Calu3 (cell line): ENCODE data around the gene PREX1. TPM values are rescaled to one million over a fixed set of nuclear protein-coding genes. Genes with fewer than 3 reads are reported as not detected.
A peak's percentile ranks its signal among the peaks of the same experiment; 100 is the strongest.

Experiments used
- BruUV-seq: library from RNA; stranded (reverse); fragments of 400-500 nt; replicated peaks from 2 replicates; lab custom pipeline; 2021; lab: Mats Ljungman, UMichigan
- CTCF ChIA-PET: fragments of 300-600 bp; sonication (Branson Sonifier 250); formaldehyde crosslinking; loops from one replicate; lab custom pipeline; 2022; ENCODE audit warnings: antibody characterized with exemption; lab: Charles Lee
- DNase-seq: peaks from one replicate; pipeline ENCODE4 v3.0.0; 2022
- H3K27ac Mint-ChIP-seq: one replicate; pipeline ENCODE4 v1.8.0; 2022; ENCODE audit warnings: mixed read lengths; ENCODE audit not compliant: unreplicated experiment
- H3K27me3 Mint-ChIP-seq: one replicate; pipeline ENCODE4 v1.8.0; 2022; ENCODE audit warnings: mixed read lengths; ENCODE audit not compliant: unreplicated experiment
- H3K36me3 Mint-ChIP-seq: one replicate; pipeline ENCODE4 v1.8.0; 2022; ENCODE audit warnings: mild to moderate bottlenecking, moderate library complexity, mixed read lengths; ENCODE audit not compliant: insufficient read depth, unreplicated experiment
- H3K4me1 Mint-ChIP-seq: one replicate; pipeline ENCODE4 v1.8.0; 2022; ENCODE audit warnings: mild to moderate bottlenecking, low read depth, mixed read lengths; ENCODE audit not compliant: unreplicated experiment
- H3K4me3 Mint-ChIP-seq: one replicate; pipeline ENCODE4 v1.8.0; 2022; ENCODE audit warnings: mild to moderate bottlenecking, low read depth, moderate library complexity, mixed read lengths; ENCODE audit not compliant: unreplicated experiment
- H3K9me3 Mint-ChIP-seq: one replicate; pipeline ENCODE4 v1.8.0; 2022; ENCODE audit warnings: low read depth, mixed read lengths; ENCODE audit not compliant: unreplicated experiment
- intact Hi-C: fragments of 100-400 bp; cut with micrococcal nuclease; formaldehyde crosslinking; loops from one replicate; pipeline ENCODE4 v1.10.0; 2022; ENCODE audit not compliant: unreplicated experiment
- total RNA-seq: library from RNA; stranded (reverse); gene quantifications from 2 replicates; pipeline ENCODE4 v1.2.3, GENCODE V29; 2022
- TF ChIP-seq, protein P1 (sequence below): fragments of 200-600 bp; IDR thresholded peaks from one replicate; pipeline ENCODE4 v1.8.0; 2022; ENCODE audit warnings: antibody characterized with exemption; ENCODE audit not compliant: unreplicated experiment

PREX1 gene
- total RNA-seq, 1 experiment from 2014 or later = 0.31 TPM

DNA sequence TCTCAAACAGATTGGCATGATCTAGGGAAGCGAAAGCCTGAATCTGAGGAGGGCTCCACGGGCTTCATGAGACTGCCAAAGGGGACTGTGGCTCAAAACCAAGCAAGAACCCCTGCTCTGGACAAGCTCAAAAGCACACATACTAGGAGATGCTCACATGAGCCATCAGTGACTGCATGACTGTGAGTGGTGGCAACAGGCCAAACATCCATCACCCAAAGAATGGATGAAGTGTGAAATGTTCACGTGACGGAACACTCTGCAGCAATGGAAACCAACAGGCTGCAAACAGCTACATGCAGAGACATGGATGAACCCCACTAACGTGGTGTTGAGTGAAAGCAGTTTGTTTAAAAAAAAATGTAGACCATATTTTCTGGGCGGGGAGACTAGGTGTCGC is 136.3 kb downstream of the PREX1 start:
- CTCF ChIA-PET = interaction anchor here (1.3 kb wide), 1 partner anchor 9 kb away, joined by 4 read pairs; no protein-coding TSS in a partner anchor
- H3K27me3 Mint-ChIP-seq = peaks cover 42% of the 10 kb centered on the region
- H3K27ac Mint-ChIP-seq = no peak overlapping the region
- intact Hi-C loops = no loop called here
- H3K36me3 Mint-ChIP-seq = no peaks in the 10 kb centered on the region
- TF ChIP-seq, protein P1, sequence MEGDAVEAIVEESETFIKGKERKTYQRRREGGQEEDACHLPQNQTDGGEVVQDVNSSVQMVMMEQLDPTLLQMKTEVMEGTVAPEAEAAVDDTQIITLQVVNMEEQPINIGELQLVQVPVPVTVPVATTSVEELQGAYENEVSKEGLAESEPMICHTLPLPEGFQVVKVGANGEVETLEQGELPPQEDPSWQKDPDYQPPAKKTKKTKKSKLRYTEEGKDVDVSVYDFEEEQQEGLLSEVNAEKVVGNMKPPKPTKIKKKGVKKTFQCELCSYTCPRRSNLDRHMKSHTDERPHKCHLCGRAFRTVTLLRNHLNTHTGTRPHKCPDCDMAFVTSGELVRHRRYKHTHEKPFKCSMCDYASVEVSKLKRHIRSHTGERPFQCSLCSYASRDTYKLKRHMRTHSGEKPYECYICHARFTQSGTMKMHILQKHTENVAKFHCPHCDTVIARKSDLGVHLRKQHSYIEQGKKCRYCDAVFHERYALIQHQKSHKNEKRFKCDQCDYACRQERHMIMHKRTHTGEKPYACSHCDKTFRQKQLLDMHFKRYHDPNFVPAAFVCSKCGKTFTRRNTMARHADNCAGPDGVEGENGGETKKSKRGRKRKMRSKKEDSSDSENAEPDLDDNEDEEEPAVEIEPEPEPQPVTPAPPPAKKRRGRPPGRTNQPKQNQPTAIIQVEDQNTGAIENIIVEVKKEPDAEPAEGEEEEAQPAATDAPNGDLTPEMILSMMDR = no peak
- no peaks in the 10 kb centered on the region for H3K9me3 Mint-ChIP-seq
- no TSS peak for BruUV-seq
- no peak overlapping the region for H3K4me3 Mint-ChIP-seq
- peaks cover 23% of the 10 kb centered on the region for H3K4me1 Mint-ChIP-seq
- no peak for DNase-seq

DNA sequence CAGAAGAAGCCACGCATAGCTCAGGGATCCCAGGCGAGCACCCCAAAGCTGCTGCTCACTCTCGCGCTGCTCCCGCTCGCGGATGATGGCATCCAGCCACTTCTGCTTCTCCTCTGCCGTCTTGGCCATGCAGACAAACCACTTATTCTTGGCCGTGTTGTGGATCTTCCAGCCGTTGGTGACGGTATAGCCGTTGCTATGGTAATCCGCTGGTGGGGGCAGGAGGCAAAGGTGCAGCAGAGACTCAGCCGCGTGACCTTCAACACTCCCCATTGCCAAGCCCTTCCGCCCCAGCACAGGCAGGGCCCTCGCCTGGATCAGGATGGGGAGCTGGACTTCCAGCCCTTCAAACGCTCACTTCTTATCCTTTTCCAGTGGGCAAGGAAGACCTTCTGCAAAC is 136.9 kb downstream of the PREX1 start:
- TF ChIP-seq, protein P1 = no peak
- CTCF ChIA-PET = interaction anchor here (1.3 kb wide), 1 partner anchor 9 kb away, joined by 4 read pairs; no protein-coding TSS in a partner anchor
- Mint-ChIP-seq H3K27me3 (peaks cover 43% of the 10 kb centered on the region), H3K36me3 (no peaks in the 10 kb centered on the region), H3K27ac (no peak overlapping the region), H3K9me3 (no peaks in the 10 kb centered on the region), H3K4me1 (peaks cover 23% of the 10 kb centered on the region), H3K4me3 (no peak overlapping the region)
- intact Hi-C loops = no loop called here
- DNase-seq = peak; percentile 37
- no TSS peak for BruUV-seq

DNA sequence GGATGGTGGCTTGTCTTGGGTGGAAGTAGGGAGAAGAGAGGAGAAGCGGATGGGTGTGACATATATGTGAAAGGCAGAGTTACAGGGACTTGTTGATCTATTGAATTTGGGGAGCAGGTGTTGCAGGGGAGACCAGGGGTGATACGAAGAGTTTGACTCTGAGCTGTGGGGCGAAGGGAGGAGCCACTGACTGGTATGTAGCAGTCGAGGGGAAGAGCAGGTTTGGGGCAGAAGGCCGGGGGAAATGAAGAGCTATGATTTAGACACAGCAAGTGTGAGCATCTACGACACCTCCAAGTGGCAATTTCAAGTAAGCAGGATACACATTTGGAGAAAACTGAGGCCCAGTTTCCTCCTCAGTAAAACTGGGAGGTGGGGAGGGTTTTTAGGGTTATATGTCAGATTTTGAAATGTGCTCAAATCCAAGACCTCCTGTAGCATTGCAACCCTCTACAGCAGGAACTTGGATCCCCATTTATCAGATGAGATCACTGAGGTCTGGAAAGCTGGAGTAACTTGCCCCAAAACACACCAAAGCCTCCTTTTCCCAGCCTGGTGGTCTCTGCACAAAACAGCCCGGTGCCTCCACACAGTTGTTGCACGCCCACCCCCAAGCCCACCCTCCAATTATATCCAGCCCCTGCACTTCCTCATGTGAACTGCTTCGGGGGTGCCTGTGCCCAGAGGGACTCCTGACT is 137.8 kb downstream of the PREX1 start:
- BruUV-seq = no TSS peak
- peaks cover 19% of the 10 kb centered on the region for H3K4me1 Mint-ChIP-seq
- TF ChIP-seq, protein P1 = no peak
- CTCF ChIA-PET = no interaction called here
- H3K9me3 Mint-ChIP-seq = no peaks in the 10 kb centered on the region
- peaks cover 50% of the 10 kb centered on the region for H3K27me3 Mint-ChIP-seq
- no peak overlapping the region for H3K27ac Mint-ChIP-seq
- intact Hi-C loops = no loop called here
- no peaks in the 10 kb centered on the region for H3K36me3 Mint-ChIP-seq
- DNase-seq = no peak
- no peak overlapping the region for H3K4me3 Mint-ChIP-seq

GRCh38 chr20:48689388-48689787 is 138.4 kb downstream of the PREX1 start:
- TF ChIP-seq, protein P1 = no peak
- Mint-ChIP-seq H3K4me3 (no peak overlapping the region), H3K4me1 (peaks cover 15% of the 10 kb centered on the region), H3K36me3 (no peaks in the 10 kb centered on the region), H3K9me3 (no peaks in the 10 kb centered on the region), H3K27me3 (peaks cover 57% of the 10 kb centered on the region), H3K27ac (no peak overlapping the region)
- CTCF ChIA-PET = no interaction called here
- intact Hi-C loops = no loop called here
- no peak for DNase-seq
- no TSS peak for BruUV-seq
